GM18517 (cell line): ENCODE data around the gene CASKIN2.
"Not testable (repeated sequence)": the region's sequence is repeated elsewhere in the genome, so short reads cannot be mapped to it uniquely, and the experiment has no call there.

ENCODE experiments used
- ATAC-seq: cut with Tn5 transposase; IDR thresholded peaks from one replicate; pipeline ENCODE4 v1.9.1; 2021; ENCODE audit warnings: mild to moderate bottlenecking, moderate library complexity; ENCODE audit not compliant: unreplicated experiment

Gene CASKIN2

DNA sequence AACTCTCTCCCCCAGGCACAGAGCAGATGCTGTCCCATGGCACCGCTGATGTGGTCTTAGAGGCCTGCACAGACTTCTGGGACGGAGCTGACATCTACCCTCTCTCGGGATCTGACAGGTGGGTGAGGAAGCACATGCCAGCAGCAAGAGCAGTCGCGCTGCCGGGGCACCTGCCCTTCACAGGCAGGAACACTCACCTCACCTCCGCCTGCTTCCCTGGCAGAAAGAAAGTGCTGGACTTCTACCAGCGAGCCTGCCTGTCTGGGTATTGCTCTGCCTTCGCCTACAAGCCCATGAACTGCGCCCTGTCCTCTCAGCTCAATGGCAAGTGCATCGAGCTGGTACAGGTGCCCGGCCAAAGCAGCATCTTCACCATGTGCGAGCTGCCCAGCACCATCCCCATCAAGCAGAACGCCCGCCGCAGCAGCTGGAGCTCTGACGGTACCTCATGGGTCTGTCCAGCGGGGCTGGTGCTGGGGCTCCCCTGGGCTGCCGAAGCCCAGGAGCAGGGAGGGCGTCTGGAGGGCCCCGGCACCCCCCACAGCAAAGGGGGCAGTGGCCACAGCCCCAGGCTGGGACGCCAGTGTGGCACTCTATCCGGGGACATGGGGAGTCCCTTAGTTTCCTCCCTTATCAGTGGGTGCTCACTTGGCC lies 21.7 kb downstream of the CASKIN2 start:
- no peak for ATAC-seq

DNA sequence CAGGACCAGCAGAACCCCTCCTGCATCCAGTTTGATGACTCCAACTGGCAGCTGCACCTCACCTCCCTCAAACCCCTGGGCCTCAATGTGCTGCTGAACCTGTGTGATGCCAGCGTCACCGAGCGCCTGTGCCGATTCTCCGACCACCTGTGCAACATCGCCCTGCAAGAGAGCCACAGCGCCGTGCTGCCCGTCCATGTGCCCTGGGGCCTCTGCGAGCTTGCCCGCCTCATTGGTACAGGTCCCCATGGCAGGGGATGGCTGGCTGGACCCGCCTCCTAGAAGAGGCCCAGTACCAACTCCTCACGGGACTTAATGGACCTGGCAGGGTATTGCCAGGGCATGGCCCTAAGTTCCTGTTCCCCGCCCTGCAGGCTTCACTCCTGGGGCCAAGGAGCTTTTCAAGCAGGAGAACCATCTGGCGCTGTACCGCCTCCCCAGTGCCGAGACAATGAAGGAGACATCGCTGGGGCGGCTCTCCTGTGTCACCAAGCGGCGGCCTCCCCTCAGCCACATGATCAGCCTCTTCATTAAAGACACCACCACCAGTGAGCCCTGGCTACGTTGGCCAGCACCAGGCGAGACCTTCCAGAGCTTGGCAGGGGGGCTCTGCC lies 22.7 kb downstream of the CASKIN2 start:
- ATAC-seq = no peak

DNA sequence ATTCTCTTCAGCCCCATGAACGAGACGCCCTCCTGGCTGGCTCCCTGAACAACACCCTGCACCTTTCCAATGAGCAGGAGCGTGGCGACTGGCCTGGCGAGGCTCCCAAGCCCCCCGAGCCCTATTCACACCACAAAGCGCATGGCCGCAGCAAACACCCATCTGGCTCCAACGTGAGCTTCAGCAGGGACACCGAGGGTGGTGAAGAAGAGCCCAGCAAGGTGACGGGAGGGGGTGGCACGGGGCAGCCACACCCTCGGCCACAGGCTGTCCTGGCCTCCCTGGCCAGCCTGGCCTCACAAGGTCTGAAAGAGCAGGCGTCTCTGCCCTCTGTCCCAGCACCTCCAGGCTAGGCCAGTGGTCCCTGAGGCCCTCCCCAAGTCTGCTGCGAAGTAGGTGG lies 23.7 kb downstream of the CASKIN2 start:
- ATAC-seq = no peak

DNA sequence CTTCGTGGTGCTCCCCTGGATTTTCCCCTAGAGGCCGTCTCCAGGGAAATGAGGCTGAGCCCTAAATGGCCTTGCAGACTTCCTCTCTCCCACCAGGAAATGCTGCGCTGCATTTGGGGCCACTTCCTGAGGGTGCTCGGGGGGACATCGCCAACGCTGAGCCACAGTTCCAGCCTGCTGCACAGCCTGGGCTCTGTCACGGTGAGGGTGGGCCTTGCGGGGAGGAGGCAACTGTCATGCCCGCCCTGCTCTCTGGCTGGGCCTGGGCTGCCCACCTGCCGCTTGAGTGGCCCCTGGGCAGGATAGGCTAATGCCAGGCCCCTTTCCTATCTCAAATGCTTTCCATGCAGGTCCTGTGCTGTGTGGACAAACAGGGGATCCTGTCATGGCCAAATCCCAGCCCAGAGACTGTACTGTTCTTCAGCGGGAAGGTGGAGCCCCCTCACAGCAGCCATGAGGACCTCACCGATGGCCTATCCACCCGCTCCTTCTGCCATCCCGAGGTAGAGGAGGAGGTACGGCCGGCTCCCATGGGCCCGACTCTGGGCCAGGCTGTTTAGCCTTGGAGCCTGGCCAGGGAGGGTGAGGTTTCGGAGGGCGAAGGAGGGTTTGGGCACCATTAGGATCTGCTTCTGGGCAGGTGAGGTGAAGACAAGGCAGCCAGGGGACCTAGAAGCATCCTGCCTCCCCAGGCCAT lies 24.2 kb downstream of the CASKIN2 start:
- ATAC-seq = no peak

DNA sequence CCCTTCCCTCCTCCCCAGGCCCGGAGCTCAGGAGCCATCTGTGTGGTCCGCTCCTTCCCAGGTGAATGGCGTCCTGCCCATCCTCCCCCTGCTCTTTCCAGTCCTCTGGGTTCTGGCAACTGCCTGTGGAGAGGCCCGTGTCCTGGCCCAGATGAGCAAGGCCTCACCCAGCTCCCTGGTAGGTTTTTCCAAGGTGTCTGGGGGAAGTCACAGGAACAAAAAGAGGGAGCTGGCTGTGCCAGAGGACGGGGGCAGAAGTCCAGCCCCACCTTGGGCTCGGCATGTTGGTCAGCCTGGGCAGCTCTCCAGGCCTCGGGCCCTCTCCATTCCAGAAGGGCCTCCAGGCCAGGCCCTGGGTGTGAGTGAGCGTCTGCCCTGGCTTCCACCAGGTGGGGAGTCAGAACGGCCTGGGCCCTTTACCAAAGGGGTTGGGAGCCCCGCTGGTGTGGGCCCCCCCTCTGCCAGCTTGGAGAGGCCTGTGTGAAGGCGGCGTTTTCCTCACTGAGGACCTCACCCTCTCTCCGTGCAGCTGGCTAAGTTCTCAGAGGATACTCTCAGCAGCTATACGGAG lies 25.1 kb downstream of the CASKIN2 start:
- no peak for ATAC-seq

DNA sequence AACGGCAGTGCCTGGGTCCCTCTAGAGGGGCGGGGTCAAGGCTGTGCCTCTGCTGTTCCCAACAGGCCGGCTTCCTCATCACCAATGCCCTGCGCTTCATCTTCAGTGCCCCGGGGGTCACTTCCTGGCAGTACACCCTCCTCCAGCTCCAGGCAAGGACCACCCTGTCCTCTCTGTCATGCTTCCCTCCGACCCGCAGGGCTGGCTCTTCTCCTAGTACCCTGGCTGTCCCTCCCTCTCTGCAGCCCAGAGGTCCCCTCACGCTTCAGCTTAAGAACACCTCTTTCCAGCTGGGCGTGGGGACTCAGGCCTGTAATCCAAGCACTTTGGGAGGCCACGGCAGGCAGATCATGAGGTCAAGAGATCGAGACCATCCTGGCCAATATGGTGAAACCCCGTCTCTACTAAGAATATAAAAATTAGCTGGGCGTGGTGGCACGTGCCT lies 25.8 kb downstream of the CASKIN2 start:
- ATAC-seq = no peak

DNA sequence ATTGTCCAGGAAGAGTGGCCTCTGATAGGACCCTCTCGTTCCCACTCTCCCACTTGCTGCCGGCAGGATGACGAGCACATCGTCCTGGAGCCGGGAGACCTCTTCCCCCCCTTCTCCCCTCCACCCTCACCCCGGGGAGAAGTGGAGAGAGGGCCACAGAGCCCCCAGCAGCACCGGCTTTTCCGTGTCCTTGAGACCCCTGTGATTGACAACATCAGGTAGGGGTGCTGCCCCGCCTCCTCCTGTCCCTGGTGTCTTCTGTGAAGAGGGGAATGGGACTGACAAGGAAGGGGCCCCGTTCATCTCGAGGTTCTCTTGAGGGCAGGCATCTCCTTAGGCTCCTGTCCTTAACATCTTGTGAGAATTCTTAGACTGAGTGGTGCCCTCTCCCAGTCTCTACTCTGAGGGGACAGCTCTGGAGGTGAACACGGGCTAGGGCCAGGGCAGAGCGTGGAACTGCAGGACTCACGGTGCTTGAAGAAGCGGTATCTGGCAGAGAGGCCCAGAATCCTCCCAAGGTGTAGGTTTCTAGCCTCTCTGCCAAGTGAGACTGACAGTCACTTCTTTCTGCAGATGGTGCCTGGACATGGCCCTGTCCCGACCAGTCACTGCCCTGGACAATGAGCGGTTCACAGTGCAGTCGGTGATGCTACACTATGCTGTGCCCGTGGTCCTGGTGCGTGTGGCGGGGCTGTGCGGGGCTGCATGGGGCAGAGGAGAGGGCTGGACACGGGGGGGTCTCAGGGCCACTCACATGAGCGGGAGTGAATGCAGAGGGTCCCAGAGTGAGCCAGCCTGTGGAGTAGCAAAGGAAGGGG lies 26.4 kb downstream of the CASKIN2 start:
- no peak for ATAC-seq

DNA sequence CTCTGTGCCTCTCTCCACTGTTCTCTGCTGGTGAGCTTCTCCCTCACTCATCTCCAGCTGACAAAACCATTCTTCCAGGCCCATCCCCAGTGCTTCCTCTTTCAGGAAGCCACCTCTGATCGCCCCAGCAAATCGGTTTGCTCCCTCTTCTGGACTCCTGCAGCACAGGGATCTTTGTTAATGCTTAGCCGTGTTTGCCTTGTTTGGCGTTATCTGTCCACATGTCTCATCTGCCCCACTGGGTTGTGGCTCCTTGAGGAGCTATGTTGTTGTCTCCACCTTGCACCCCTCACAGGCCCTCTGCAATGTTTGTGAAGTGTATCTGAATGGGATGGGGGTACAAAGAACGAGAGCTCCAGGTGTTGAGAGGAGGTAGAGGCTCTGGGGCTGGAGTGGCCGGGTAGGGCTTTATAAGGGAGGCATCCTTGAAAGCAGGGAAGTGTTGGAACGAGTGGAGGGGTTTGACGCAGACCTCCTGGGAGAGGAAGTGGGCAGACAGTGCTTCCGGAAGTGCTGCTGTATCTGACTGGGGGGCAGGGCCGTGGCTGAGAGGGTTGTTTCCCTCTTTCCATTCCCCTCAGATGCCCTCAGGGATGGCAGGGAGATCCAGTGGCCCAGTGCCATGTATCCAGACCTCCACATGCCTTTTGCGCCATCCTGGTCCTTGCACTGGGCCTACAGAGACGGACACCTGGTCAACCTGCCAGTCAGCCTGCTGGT lies 27.8 kb downstream of the CASKIN2 start:
- no peak for ATAC-seq

DNA sequence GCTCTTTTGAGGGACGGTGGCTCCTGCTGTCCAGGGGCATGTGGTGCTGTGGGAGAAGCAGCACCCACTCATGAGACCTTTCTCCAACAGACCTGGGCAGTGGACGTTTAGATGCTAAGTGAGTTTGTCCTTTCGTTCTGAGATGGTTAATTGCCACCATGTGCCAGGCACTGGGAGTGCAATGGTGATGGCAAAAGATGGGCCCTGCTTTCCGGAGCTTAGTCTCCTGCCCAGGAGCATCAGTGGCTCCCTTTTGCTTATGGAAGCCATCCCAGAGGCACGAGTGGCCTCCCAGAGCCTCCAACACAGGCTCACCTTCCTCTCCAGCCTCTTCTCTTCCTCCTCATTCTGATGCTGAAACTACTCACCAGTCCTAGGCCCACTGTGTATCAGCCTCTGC lies 28.4 kb downstream of the CASKIN2 start:
- no peak for ATAC-seq

DNA sequence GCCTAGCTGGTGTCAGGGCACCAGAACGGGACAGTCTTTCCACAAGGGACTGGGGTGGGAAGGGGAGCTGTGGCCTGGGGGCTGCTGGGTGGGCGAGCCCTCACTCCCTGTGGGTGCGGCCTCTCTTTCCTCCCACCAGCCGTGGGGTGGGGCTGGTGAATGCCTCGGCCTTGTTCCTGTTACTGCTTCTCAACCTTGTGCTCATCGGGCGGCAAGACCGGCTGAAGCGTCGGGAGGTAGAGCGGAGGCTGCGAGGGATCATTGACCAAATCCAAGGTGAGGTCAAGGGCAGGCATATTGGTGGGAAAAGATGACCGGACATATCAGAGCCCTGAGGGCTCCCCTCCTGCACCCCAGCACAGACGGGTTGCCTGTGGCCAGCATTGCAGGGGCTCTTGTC lies 29.2 kb downstream of the CASKIN2 start:
- ATAC-seq = no peak

DNA sequence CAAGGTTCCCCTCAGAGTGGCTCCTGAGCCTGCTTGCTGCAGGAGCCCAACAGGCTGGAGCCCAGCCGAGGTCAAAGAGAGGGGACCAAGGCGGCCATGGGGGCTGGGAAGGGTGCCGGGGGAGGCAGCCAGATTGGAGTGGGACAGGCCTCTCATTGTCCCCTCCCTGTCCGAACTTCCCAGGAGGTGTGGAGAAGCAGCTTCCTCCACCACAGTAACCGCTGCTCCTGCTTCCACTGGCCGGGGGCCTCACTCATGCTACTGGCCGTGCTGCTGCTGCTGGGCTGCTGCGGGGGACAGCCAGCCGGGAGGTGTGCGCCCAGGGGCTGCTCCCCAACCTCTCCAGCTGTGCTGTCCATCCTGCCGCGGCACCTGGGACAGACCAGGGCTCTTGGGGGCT lies 29.6 kb downstream of the CASKIN2 start:
- no peak for ATAC-seq

DNA sequence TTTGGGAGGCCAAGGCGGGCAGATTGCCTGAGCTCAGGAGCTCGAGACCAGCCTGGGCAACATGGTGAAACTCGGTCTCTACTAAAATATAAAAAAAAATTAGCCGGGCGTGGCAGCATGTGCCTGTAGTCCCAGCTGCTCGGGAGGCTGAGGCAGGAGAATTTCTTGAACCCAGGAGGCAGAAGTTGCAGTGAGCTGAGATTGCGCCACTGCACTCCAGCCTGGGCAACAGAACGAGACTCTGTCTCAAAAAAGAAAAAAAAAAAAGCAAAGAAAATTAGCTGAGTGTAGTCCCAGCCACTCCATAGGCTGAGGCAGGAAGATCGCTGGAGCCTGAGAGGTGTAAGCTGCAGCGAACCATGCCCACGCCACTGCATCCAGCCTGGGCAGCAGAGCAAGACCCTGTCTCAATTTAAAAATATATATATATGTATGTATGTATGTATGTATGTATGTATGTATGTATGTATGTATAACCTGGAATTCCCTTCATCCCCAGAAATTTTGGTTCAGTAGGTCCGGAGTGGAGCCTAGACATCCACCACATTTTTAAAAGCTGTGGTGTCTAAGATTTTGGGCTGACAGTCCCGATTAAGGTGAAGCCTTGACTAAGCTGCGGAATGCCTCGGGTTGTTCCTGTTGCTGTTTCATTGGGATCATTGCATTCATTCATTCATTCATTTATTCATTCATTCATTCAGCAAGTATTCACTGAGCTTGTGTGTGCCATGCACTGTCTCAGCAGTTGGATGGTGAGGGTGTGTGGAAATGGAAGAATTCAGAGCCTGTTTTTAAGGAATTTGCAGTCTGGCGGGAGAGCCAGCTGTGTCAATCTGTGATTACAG lies 33.0 kb downstream of the CASKIN2 start:
- no peak for ATAC-seq

DNA sequence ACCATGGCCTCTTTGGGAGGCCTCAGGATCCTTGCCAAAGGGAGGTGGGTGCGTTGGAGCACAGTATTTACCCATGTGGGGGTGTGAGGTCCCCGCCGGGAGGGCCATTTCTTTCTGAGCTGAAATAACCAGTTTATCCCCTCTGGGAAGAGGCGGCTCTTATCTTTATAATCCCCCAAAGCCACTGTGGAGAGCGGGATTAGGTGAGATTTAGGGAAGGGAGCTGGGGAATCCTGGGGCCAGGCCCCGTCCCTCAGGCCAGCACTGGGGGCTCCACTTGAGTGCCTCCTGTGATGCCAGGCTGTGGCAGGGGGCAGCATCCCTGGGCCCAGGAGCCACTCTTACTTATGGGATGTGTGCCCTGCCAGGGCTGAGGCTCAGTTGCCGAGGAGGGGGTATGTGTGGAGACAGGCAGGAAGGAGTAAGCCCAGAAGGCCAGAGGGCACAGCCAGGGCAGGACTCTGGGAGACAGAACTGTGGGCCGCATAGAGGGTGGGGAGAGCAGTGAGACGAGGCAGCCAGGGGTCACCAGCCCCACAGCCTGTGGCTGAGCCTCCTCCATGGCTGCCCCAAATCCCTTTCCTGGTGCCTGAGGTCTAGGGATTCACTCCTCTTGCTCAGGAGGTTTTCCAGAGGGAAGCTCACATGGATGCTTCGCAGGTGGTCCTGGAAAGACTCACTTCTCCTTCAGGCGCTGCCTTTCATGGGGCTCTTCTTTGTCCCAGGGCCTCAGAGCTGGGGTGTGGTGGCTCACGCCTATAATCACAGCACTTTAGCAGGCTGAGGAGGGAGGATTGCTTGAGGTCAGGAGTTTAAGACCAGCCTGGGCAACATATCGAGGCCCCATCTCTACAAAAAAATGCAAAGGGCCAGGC lies 33.9 kb downstream of the CASKIN2 start:
- no peak for ATAC-seq

DNA sequence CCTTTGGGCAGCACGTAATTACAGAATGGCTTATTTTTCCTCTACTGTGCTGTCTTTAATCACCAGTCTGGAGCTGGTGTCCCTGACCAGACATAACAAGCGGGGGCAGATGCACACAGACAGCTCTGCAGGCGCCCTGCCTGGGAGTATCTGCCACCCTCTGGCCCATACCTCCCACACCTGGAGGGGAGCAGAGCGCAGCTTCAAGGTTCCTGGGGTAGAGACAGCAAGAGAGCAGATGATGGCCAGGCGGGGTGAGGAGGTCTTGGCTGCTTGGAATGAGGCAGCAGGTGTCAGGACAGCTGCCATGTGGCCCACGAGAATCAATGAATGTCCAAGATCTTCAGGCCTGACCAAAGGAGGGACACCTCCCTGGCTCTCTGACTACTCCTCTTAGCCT lies 35.1 kb downstream of the CASKIN2 start:
- no peak for ATAC-seq

DNA sequence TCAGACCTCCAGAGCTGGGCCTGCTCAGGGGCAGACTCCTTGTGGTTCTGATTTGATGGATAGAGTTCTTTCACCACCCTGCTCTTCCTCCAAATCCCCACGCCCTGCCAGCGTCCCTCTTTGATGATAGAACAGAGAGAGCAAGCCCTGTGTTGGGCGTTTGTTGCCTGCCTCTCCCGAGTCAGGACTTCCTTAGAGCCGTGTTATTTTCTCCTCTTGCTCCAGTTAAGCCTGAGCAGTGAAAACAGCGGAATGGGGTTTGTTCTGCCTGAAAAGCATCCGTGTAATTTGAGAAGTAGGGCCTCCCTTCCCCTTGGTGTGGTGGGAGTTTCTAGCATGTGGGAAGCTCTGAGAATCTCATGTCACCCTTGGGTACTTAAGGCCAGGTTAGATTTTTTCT lies 36.8 kb downstream of the CASKIN2 start:
- ATAC-seq = no peak

DNA sequence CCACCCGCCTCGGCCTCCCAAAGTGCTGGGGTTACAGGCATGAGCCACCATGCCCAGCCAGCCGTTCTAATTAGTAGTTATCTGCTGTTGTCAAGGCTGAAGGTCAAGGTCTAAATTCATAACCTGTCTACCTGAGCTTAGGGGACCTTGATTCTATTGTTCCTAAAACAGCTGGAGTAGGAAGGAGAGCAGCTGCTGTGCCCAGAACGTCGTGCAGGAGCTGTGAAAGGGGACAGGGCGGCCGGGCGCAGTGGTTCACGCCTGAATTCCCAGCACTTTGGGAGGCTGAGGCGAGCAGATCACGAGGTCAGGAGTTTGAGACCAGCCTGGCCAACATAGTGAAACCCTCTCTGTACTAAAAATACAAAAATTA lies 37.9 kb downstream of the CASKIN2 start:
- ATAC-seq = not testable (repeated sequence)

DNA sequence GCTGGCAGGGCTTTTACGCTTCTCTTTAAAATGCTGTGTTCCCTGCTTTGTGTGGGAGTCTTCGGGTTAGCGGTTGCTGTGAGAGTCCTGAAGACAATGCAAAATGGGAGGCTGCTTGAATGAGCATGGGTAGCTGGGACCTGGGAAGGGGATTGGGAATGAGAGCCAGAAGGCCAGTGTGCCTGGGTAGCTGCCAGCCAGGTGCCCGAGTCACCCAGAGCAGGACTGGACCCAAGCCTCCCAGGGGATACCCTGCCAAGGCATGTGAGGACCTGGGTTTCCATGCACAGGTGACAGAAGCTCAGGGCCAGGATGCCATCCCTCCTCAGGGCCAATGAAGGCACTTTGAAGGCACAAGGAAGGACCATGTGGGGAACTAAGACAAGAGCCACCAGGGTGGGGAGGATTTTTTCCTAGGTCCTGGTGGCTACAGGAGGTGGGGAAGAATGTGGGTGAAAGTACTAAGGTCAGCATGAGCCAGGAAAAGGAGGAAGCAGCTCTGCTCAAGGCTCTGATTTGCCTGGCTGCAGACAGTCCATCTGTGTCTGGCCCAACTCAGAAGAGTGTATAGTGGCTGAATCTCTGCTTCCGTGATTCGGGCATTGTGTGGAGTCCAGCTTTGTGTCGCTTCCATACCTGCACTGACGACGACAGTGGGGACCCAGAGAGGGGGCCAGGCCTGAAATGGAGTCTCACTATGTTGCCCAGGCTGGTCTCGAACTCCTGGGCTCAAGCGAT lies 38.4 kb downstream of the CASKIN2 start:
- no peak for ATAC-seq

DNA sequence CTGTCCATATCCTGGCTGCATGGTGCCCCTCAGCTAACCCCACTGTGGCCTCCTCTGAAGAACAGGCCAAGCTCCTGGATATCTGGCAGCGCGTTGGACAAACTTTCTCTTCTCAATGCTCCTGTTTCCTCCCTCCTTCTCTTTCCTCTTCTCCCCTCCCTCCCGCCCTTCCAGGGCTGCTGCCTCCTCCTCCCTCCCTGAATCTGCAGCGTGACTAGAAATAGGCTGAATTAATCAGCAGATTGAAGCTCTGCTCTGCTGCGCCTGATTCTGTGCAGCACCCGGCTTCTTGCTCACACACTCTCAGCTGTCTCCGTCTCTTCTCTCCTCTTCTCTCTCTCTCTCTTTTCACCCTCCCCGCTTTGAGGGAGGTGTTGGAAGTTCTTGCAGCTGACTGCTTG lies 39.1 kb downstream of the CASKIN2 start:
- no peak for ATAC-seq
